ENCODE results near the gene ALPI.

ALPI gene

DNA sequence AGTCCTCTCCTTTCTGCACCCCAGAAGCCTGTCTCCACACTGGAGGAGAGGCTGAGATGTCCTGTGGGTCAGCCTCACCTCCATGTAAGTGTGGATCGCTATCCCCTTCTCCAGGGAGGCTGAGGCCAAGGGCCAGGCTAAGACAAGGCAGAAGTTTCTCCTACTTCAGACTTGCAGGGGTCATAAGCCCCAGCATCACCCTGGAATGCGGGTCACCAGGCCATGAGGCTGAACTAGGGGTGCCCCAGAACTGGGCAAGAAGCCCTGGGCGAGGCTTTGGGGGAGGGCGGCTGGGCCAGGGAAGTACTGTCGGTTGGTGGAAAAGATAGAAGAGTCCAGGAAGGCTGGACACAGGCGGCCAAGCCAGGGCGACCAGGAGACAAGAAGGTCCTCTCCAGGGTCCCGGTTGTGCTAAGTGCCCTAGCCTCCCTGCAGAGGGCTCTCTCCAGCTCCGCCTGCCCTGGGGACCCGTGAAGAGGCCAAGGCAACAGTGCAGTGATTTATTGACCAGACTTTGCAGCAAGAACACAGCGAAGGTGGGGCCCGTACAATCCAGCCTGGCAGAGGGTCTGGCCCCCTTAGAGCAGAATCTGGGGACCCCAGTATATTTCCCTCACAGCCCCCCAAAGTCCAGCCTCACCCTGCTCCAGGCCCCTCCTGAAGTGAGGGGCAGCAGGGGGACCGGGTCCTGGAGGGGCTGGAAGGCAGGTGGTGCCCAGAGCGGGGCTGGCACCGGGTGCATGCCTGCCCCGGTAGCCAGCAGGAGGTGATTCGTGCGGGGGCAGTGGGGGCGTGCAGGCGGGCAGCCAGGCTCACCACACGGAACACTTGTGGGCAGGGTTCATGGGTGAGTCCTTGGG lies 23.6 kb downstream of the ALPI start:
- DNase-seq (ENCODE audit: low spot score), result no peak
- TF ChIP-seq, protein P1, sequence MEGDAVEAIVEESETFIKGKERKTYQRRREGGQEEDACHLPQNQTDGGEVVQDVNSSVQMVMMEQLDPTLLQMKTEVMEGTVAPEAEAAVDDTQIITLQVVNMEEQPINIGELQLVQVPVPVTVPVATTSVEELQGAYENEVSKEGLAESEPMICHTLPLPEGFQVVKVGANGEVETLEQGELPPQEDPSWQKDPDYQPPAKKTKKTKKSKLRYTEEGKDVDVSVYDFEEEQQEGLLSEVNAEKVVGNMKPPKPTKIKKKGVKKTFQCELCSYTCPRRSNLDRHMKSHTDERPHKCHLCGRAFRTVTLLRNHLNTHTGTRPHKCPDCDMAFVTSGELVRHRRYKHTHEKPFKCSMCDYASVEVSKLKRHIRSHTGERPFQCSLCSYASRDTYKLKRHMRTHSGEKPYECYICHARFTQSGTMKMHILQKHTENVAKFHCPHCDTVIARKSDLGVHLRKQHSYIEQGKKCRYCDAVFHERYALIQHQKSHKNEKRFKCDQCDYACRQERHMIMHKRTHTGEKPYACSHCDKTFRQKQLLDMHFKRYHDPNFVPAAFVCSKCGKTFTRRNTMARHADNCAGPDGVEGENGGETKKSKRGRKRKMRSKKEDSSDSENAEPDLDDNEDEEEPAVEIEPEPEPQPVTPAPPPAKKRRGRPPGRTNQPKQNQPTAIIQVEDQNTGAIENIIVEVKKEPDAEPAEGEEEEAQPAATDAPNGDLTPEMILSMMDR (conservative IDR thresholded peaks at IDR 0.05; ENCODE audit: low read depth), result no peak
- ChIA-PET POLR2A (ENCODE audit: low non-redundant PET) (no interaction called here), CTCF (no interaction called here)
- no peak overlapping the region for H3K27ac ChIP-seq

GRCh38 chr2:232480201-232481190 lies 24.5 kb downstream of the ALPI start:
- TF ChIP-seq, protein P1 (conservative IDR thresholded peaks at IDR 0.05; ENCODE audit: low read depth), result no peak
- H3K27ac ChIP-seq, result no peak overlapping the region
- POLR2A ChIA-PET (ENCODE audit: low non-redundant PET), result no interaction called here
- CTCF ChIA-PET, result no interaction called here
- DNase-seq (ENCODE audit: low spot score), result no peak

GRCh38 chr2:232481322-232482140 lies 25.6 kb downstream of the ALPI start:
- POLR2A ChIA-PET (ENCODE audit: low non-redundant PET), result no interaction called here
- CTCF ChIA-PET, result no interaction called here
- H3K27ac ChIP-seq, result no peak overlapping the region
- TF ChIP-seq, protein P1 (conservative IDR thresholded peaks at IDR 0.05; ENCODE audit: low read depth), result no peak
- no peak for DNase-seq (ENCODE audit: low spot score)

GRCh38 chr2:232482301-232483238 lies 26.6 kb downstream of the ALPI start:
- no peak overlapping the region for H3K27ac ChIP-seq
- DNase-seq (ENCODE audit: low spot score), result no peak
- TF ChIP-seq, protein P1 (conservative IDR thresholded peaks at IDR 0.05; ENCODE audit: low read depth), result no peak
- CTCF ChIA-PET, result interaction anchor here (0.7 kb wide), 1 partner anchor 1382 kb away, joined by 3 read pairs; no protein-coding TSS in a partner anchor
- POLR2A ChIA-PET (ENCODE audit: low non-redundant PET), result no interaction called here

DNA sequence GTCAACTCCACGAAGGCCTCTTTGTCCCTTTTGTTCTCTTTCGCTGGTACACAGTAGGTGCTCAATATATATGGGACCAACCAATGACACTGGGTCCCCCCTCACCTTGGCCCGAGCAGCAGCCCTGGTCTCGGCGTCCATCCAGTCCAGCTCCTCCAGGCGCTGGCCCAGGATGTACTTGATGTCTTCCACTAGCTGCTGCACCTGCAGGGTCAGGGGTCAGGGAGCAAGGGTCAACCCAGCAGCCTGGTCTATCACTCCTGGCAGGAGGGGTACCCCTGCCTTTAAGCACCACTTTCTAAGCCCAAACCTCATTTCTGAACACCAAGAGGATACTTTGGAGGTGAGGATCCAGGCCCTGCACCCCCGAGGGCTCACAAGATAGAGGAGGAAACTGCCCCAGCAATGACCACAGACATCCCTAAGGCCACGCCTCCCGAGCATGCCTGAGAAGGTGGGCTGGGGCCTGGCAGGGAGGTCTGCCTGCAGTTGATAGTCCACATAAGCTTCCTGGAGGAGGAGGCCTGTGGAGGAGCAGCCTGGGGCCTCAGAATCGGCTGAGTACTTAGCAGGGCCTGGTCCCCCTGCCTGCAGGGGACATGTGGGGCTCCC lies 27.5 kb downstream of the ALPI start:
- CTCF ChIA-PET, result interaction anchor here (0.7 kb wide), 1 partner anchor 1381 kb away, joined by 3 read pairs; no protein-coding TSS in a partner anchor
- no peak overlapping the region for H3K27ac ChIP-seq
- POLR2A ChIA-PET (ENCODE audit: low non-redundant PET), result no interaction called here
- no peak for DNase-seq (ENCODE audit: low spot score)
- TF ChIP-seq, protein P1 (conservative IDR thresholded peaks at IDR 0.05; ENCODE audit: low read depth), result no peak

All from RWPE1 (cell line).